Neural cell (in vitro differentiated cells): ENCODE measurements around the gene MAP3K7.

Experiments used
- CTCF ChIP-seq: fragments of 450-650 bp; IDR thresholded peaks from 2 replicates; pipeline ENCODE4 v1.5.1; 2014; ENCODE audit warnings: antibody characterized with exemption, mild to moderate bottlenecking, moderate library complexity; ENCODE audit not compliant: poor library complexity, severe bottlenecking
- REST ChIP-seq: IDR thresholded peaks from 2 replicates; pipeline ENCODE4 v1.6.1; 2012; ENCODE audit warnings: borderline replicate concordance

GRCh38 chr6:90538278-90539046 is 48.4 kb downstream of the MAP3K7 start:
- TF ChIP-seq CTCF (no peak), REST (no peak)
